ENCODE results near the gene CEP89.

Gene CEP89

GRCh38 chr19:32880622-32881021 is 91.1 kb downstream of the CEP89 start:
- H3K9me3 ChIP-seq (ENCODE audit: control insufficient read depth, insufficient read depth, low read length) = no peaks in the 10 kb centered on the region
- DNase-seq (ENCODE audit: low read depth, low spot score) = no peak
- no peak overlapping the region for H3K27ac ChIP-seq (ENCODE audit: low read length)
- H3K27me3 ChIP-seq (ENCODE audit: control insufficient read depth, insufficient read depth, low read length) = no peaks in the 10 kb centered on the region
- H3K4me1 ChIP-seq (ENCODE audit: control insufficient read depth, insufficient read depth, low read length) = no peaks in the 10 kb centered on the region
- H3K36me3 ChIP-seq (ENCODE audit: control insufficient read depth, insufficient read depth, low read length) = no peaks in the 10 kb centered on the region
- WGBS (ENCODE audit: insufficient coverage, insufficient read length) = no CpG with 5 or more reads among the region's 2 CpGs
- no peak overlapping the region for H3K4me3 ChIP-seq (ENCODE audit: low read length)

GRCh38 chr19:32879741-32880140 is 92.0 kb downstream of the CEP89 start:
- Histone ChIP-seq H3K36me3 (ENCODE audit: control insufficient read depth, insufficient read depth, low read length) (no peaks in the 10 kb centered on the region), H3K4me1 (ENCODE audit: control insufficient read depth, insufficient read depth, low read length) (peaks cover 1% of the 10 kb centered on the region; the same call in 1 of the 2 replicates), H3K4me3 (ENCODE audit: low read length) (no peak overlapping the region), H3K9me3 (ENCODE audit: control insufficient read depth, insufficient read depth, low read length) (no peaks in the 10 kb centered on the region), H3K27ac (ENCODE audit: low read length) (no peak overlapping the region), H3K27me3 (ENCODE audit: control insufficient read depth, insufficient read depth, low read length) (no peaks in the 10 kb centered on the region)
- DNase-seq (ENCODE audit: low read depth, low spot score) = no peak
- no CpG with 5 or more reads among the region's 8 CpGs for WGBS (ENCODE audit: insufficient coverage, insufficient read length)

- Histone ChIP-seq H3K27ac (ENCODE audit: low read length) (no peak overlapping the region), H3K4me3 (ENCODE audit: low read length) (no peak overlapping the region), H3K9me3 (ENCODE audit: control insufficient read depth, insufficient read depth, low read length) (no peaks in the 10 kb centered on the region), H3K27me3 (ENCODE audit: control insufficient read depth, insufficient read depth, low read length) (no peaks in the 10 kb centered on the region), H3K36me3 (ENCODE audit: control insufficient read depth, insufficient read depth, low read length) (no peaks in the 10 kb centered on the region), H3K4me1 (ENCODE audit: control insufficient read depth, insufficient read depth, low read length) (peaks cover 1% of the 10 kb centered on the region; the same call in 1 of the 2 replicates)
- no CpG with 5 or more reads among the region's 12 CpGs for WGBS (ENCODE audit: insufficient coverage, insufficient read length)
- no peak for DNase-seq (ENCODE audit: low read depth, low spot score)
These were observed 92.8 kb downstream of the CEP89 start for GRCh38 chr19:32878988-32879387.

- no peaks in the 10 kb centered on the region for H3K27me3 ChIP-seq (ENCODE audit: control insufficient read depth, insufficient read depth, low read length)
- no peaks in the 10 kb centered on the region for H3K36me3 ChIP-seq (ENCODE audit: control insufficient read depth, insufficient read depth, low read length)
- no peak overlapping the region for H3K4me3 ChIP-seq (ENCODE audit: low read length)
- no CpG with 5 or more reads among the region's 14 CpGs for WGBS (ENCODE audit: insufficient coverage, insufficient read length)
- DNase-seq (ENCODE audit: low read depth, low spot score) = no peak
- no peaks in the 10 kb centered on the region for H3K9me3 ChIP-seq (ENCODE audit: control insufficient read depth, insufficient read depth, low read length)
- no peak overlapping the region for H3K27ac ChIP-seq (ENCODE audit: low read length)
- H3K4me1 ChIP-seq (ENCODE audit: control insufficient read depth, insufficient read depth, low read length) = peaks cover 1% of the 10 kb centered on the region; the same call in 1 of the 2 replicates
These were observed 93.6 kb downstream of the CEP89 start for GRCh38 chr19:32877977-32878745.

- no peak for DNase-seq (ENCODE audit: low read depth, low spot score)
- H3K27ac ChIP-seq (ENCODE audit: low read length) = no peak overlapping the region
- H3K36me3 ChIP-seq (ENCODE audit: control insufficient read depth, insufficient read depth, low read length) = no peaks in the 10 kb centered on the region
- H3K9me3 ChIP-seq (ENCODE audit: control insufficient read depth, insufficient read depth, low read length) = no peaks in the 10 kb centered on the region
- H3K4me3 ChIP-seq (ENCODE audit: low read length) = no peak overlapping the region
- H3K4me1 ChIP-seq (ENCODE audit: control insufficient read depth, insufficient read depth, low read length) = peaks cover 1% of the 10 kb centered on the region; the same call in 1 of the 2 replicates
- no peaks in the 10 kb centered on the region for H3K27me3 ChIP-seq (ENCODE audit: control insufficient read depth, insufficient read depth, low read length)
- WGBS (ENCODE audit: insufficient coverage, insufficient read length) = no CpG with 5 or more reads among the region's 9 CpGs
These were observed 94.3 kb downstream of the CEP89 start for GRCh38 chr19:32877323-32877912.

- H3K4me3 ChIP-seq (ENCODE audit: low read length) = no peak overlapping the region
- H3K36me3 ChIP-seq (ENCODE audit: control insufficient read depth, insufficient read depth, low read length) = no peaks in the 10 kb centered on the region
- peaks cover 1% of the 10 kb centered on the region; the same call in 1 of the 2 replicates for H3K4me1 ChIP-seq (ENCODE audit: control insufficient read depth, insufficient read depth, low read length)
- no peak overlapping the region for H3K27ac ChIP-seq (ENCODE audit: low read length)
- DNase-seq (ENCODE audit: low read depth, low spot score) = no peak
- no peaks in the 10 kb centered on the region for H3K9me3 ChIP-seq (ENCODE audit: control insufficient read depth, insufficient read depth, low read length)
- no CpG with 5 or more reads among the region's 12 CpGs for WGBS (ENCODE audit: insufficient coverage, insufficient read length)
- no peaks in the 10 kb centered on the region for H3K27me3 ChIP-seq (ENCODE audit: control insufficient read depth, insufficient read depth, low read length)
These were observed 94.9 kb downstream of the CEP89 start for GRCh38 chr19:32876919-32877285.

GRCh38 chr19:32876236-32876918 is 95.4 kb downstream of the CEP89 start:
- DNase-seq (ENCODE audit: low read depth, low spot score) = no peak
- no peak overlapping the region for H3K27ac ChIP-seq (ENCODE audit: low read length)
- H3K27me3 ChIP-seq (ENCODE audit: control insufficient read depth, insufficient read depth, low read length) = no peaks in the 10 kb centered on the region
- no peaks in the 10 kb centered on the region for H3K9me3 ChIP-seq (ENCODE audit: control insufficient read depth, insufficient read depth, low read length)
- no peaks in the 10 kb centered on the region for H3K36me3 ChIP-seq (ENCODE audit: control insufficient read depth, insufficient read depth, low read length)
- peaks cover 1% of the 10 kb centered on the region; the same call in 1 of the 2 replicates for H3K4me1 ChIP-seq (ENCODE audit: control insufficient read depth, insufficient read depth, low read length)
- no CpG with 5 or more reads among the region's 9 CpGs for WGBS (ENCODE audit: insufficient coverage, insufficient read length)
- H3K4me3 ChIP-seq (ENCODE audit: low read length) = no peak overlapping the region

- Histone ChIP-seq H3K4me3 (ENCODE audit: low read length) (no peak overlapping the region), H3K36me3 (ENCODE audit: control insufficient read depth, insufficient read depth, low read length) (no peaks in the 10 kb centered on the region), H3K27ac (ENCODE audit: low read length) (no peak overlapping the region), H3K27me3 (ENCODE audit: control insufficient read depth, insufficient read depth, low read length) (no peaks in the 10 kb centered on the region), H3K4me1 (ENCODE audit: control insufficient read depth, insufficient read depth, low read length) (peaks cover 1% of the 10 kb centered on the region; the same call in 1 of the 2 replicates), H3K9me3 (ENCODE audit: control insufficient read depth, insufficient read depth, low read length) (no peaks in the 10 kb centered on the region)
- no peak for DNase-seq (ENCODE audit: low read depth, low spot score)
- no CpG with 5 or more reads among the region's 7 CpGs for WGBS (ENCODE audit: insufficient coverage, insufficient read length)
These were observed 96.3 kb downstream of the CEP89 start for GRCh38 chr19:32875428-32875827.

- DNase-seq (ENCODE audit: low read depth, low spot score) = no peak
- no peaks in the 10 kb centered on the region for H3K27me3 ChIP-seq (ENCODE audit: control insufficient read depth, insufficient read depth, low read length)
- WGBS (ENCODE audit: insufficient coverage, insufficient read length) = no CpG with 5 or more reads among the region's 9 CpGs
- no peaks in the 10 kb centered on the region for H3K9me3 ChIP-seq (ENCODE audit: control insufficient read depth, insufficient read depth, low read length)
- H3K36me3 ChIP-seq (ENCODE audit: control insufficient read depth, insufficient read depth, low read length) = no peaks in the 10 kb centered on the region
- no peak overlapping the region for H3K27ac ChIP-seq (ENCODE audit: low read length)
- H3K4me3 ChIP-seq (ENCODE audit: low read length) = no peak overlapping the region
- H3K4me1 ChIP-seq (ENCODE audit: control insufficient read depth, insufficient read depth, low read length) = peaks cover 5% of the 10 kb centered on the region
These were observed 97.2 kb downstream of the CEP89 start for GRCh38 chr19:32874605-32875004.

- H3K4me3 ChIP-seq (ENCODE audit: low read length) = no peak overlapping the region
- no peaks in the 10 kb centered on the region for H3K9me3 ChIP-seq (ENCODE audit: control insufficient read depth, insufficient read depth, low read length)
- DNase-seq (ENCODE audit: low read depth, low spot score) = no peak
- no peaks in the 10 kb centered on the region for H3K27me3 ChIP-seq (ENCODE audit: control insufficient read depth, insufficient read depth, low read length)
- no peak overlapping the region for H3K27ac ChIP-seq (ENCODE audit: low read length)
- no peaks in the 10 kb centered on the region for H3K36me3 ChIP-seq (ENCODE audit: control insufficient read depth, insufficient read depth, low read length)
- no CpG with 5 or more reads among the region's 18 CpGs for WGBS (ENCODE audit: insufficient coverage, insufficient read length)
- H3K4me1 ChIP-seq (ENCODE audit: control insufficient read depth, insufficient read depth, low read length) = peaks cover 5% of the 10 kb centered on the region
These were observed 98.4 kb downstream of the CEP89 start for GRCh38 chr19:32873247-32873959.
